ENCODE data around the gene CLIP1. TPM values are rescaled to one million over a fixed set of nuclear protein-coding genes. Genes with fewer than 3 reads are reported as not detected.

CLIP1 gene
- polyA plus RNA-seq, 3 donors, result 6.7 to 50.9 (median 12.9) TPM

GRCh38 chr12:122393817-122394216, 28.7 kb downstream of the CLIP1 start:
- no peak overlapping the region for H3K4me3 Mint-ChIP-seq
- peaks cover 4% of the 10 kb centered on the region for H3K4me1 Mint-ChIP-seq
- no peak for TF ChIP-seq CTCF (IDR thresholded peaks at IDR 0.05)
- peaks cover 12 to 28% of the 10 kb centered on the region in 2 donors for H3K36me3 Mint-ChIP-seq
- Histone ChIP-seq H3K27me3 (ENCODE audit: control insufficient read depth in 2 of 2, insufficient read depth in 2 of 2, low read length in 2 of 2) (no peaks in the 10 kb centered on the region), H3K27ac (ENCODE audit: low read depth in 1 of 2, low read length in 2 of 2) (no peak overlapping the region), H3K36me3 (replicated peaks in 1 of 2; ENCODE audit: control insufficient read depth in 1 of 2, insufficient read depth in 2 of 2, low read length in 2 of 2) (peaks cover 0 to 4% of the 10 kb centered on the region in 2 donors), H3K4me2 (replicated peaks; ENCODE audit: extremely low read depth, low read length, poor library complexity, severe bottlenecking) (no peak overlapping the region), H2AFZ (ENCODE audit: insufficient read depth, low read depth, low read length, poor library complexity, severe bottlenecking) (no peak overlapping the region), H4K20me1 (ENCODE audit: insufficient read depth, low read length) (peaks cover 93% of the 10 kb centered on the region), H3K9ac (ENCODE audit: insufficient read depth, low read length, poor library complexity, severe bottlenecking) (no peak overlapping the region), H3K79me2 (ENCODE audit: insufficient read depth, low read length) (peaks cover 91% of the 10 kb centered on the region), H3K4me1 (ENCODE audit: control insufficient read depth in 1 of 2, insufficient read depth in 2 of 2, low read length in 2 of 2) (no peaks in the 10 kb centered on the region), H3K4me3 (replicated peaks in 1 of 3; ENCODE audit: low read depth in 2 of 3, low read length in 3 of 3) (no peak overlapping the region), H3K9me3 (replicated peaks in 1 of 2; ENCODE audit: control insufficient read depth in 1 of 2, insufficient read depth in 1 of 2, low read length in 2 of 2) (no peaks in the 10 kb centered on the region)
- peaks cover 0 to 2% (median 0%) of the 10 kb centered on the region in 3 donors for H3K27me3 Mint-ChIP-seq (ENCODE audit: low read depth in 3 of 3)
- no peaks in the 10 kb centered on the region for H3K9me3 Mint-ChIP-seq
- intact Hi-C loops (cut with micrococcal nuclease), result no loop called here
- 96% methylated on average over 3 of the region's 4 CpGs for WGBS (ENCODE audit: insufficient coverage)
- H3K27ac Mint-ChIP-seq, result no peak overlapping the region
- no peak for DNase-seq

- H4K20me1 ChIP-seq (ENCODE audit: insufficient read depth, low read length), result peaks cover 96% of the 10 kb centered on the region
- no peaks in the 10 kb centered on the region for H3K4me1 ChIP-seq (ENCODE audit: control insufficient read depth in 1 of 2, insufficient read depth in 2 of 2, low read length in 2 of 2)
- no peak overlapping the region for H2AFZ ChIP-seq (ENCODE audit: insufficient read depth, low read depth, low read length, poor library complexity, severe bottlenecking)
- Mint-ChIP-seq H3K4me1 (peaks cover 4% of the 10 kb centered on the region), H3K27ac (no peak overlapping the region), H3K4me3 (no peak overlapping the region), H3K9me3 (no peaks in the 10 kb centered on the region), H3K27me3 (ENCODE audit: low read depth in 3 of 3) (no peaks in the 10 kb centered on the region), H3K36me3 (peaks cover 12 to 24% of the 10 kb centered on the region in 2 donors)
- no peaks in the 10 kb centered on the region for H3K9me3 ChIP-seq (replicated peaks in 1 of 2; ENCODE audit: control insufficient read depth in 1 of 2, insufficient read depth in 1 of 2, low read length in 2 of 2)
- no peak overlapping the region for H3K9ac ChIP-seq (ENCODE audit: insufficient read depth, low read length, poor library complexity, severe bottlenecking)
- no peak for DNase-seq
- TF ChIP-seq CTCF (IDR thresholded peaks at IDR 0.05), result no peak
- no peak overlapping the region for H3K4me3 ChIP-seq (replicated peaks in 1 of 3; ENCODE audit: low read depth in 2 of 3, low read length in 3 of 3)
- intact Hi-C loops (cut with micrococcal nuclease), result no loop called here
- H3K79me2 ChIP-seq (ENCODE audit: insufficient read depth, low read length), result peaks cover 90% of the 10 kb centered on the region
- no peak overlapping the region for H3K4me2 ChIP-seq (replicated peaks; ENCODE audit: extremely low read depth, low read length, poor library complexity, severe bottlenecking)
- H3K27me3 ChIP-seq (ENCODE audit: control insufficient read depth in 2 of 2, insufficient read depth in 2 of 2, low read length in 2 of 2), result no peaks in the 10 kb centered on the region
- no CpG with 5 or more reads among the region's 5 CpGs for WGBS (ENCODE audit: insufficient coverage)
- peaks cover 0 to 4% of the 10 kb centered on the region in 2 donors for H3K36me3 ChIP-seq (replicated peaks in 1 of 2; ENCODE audit: control insufficient read depth in 1 of 2, insufficient read depth in 2 of 2, low read length in 2 of 2)
- no peak overlapping the region for H3K27ac ChIP-seq (ENCODE audit: low read depth in 1 of 2, low read length in 2 of 2)
These were observed 30.1 kb downstream of the CLIP1 start for GRCh38 chr12:122392411-122392810.
